ENCODE results near the gene AKAP5. TPM values are rescaled to one million over a fixed set of nuclear protein-coding genes. Genes with fewer than 3 reads are reported as not detected.

Gene AKAP5
- polyA plus RNA-seq, 1 of the 3 experiments (the other 2 are of a cell fraction), result 0.28 TPM

- Histone ChIP-seq H3F3A (replicated peaks; ENCODE audit: insufficient read depth) (peaks cover 8% of the 10 kb centered on the region), H4K20me1 (ENCODE audit: insufficient read depth) (no peaks in the 10 kb centered on the region), H2AFZ (ENCODE audit: low read depth) (peak overlapping the region; percentile 73), H3K9me2 (no peaks in the 10 kb centered on the region), H3K9me3 (no peaks in the 10 kb centered on the region), H3K4me1 (ENCODE audit: control insufficient read depth in 1 of 2, insufficient read depth in 2 of 2, low read depth in 1 of 2, low read length in 1 of 2) (peaks cover 0 to 13% of the 10 kb centered on the region in 2 experiments; a peak in 2 of 4 replicates), H3K27ac (ENCODE audit: low read depth in 2 of 2, low read length in 1 of 2) (peak overlapping the region; percentile 24 to 64; a peak in 2 of 4 replicates), H3K79me2 (ENCODE audit: insufficient read depth) (no peaks in the 10 kb centered on the region), H3K9ac (peak overlapping the region; percentile 38; the same call in 1 of the 2 replicates), H3K4me2 (peak overlapping the region; percentile 85), H3K27me3 (ENCODE audit: insufficient read depth) (no peaks in the 10 kb centered on the region), H3K36me3 (replicated peaks in 1 of 2; ENCODE audit: control insufficient read depth in 1 of 2, insufficient read depth in 2 of 2, low read length in 1 of 2) (peaks cover 0 to 5% of the 10 kb centered on the region in 2 experiments), H3K4me3 (ENCODE audit: low read depth in 2 of 2, low read length in 1 of 2) (peak overlapping the region; percentile 68 to 73)
- ChIA-PET POLR2A (interaction anchor here (1.0 to 1.8 kb wide), 3 partner anchors 36 to 128 kb away, joined by 3 to 6 read pairs (median 3); partner anchors contain the start of gene ZBTB1), CTCF (interaction anchor here (0.6 to 5.5 kb wide), 13 partner anchors 9 to 127 kb away, joined by 3 to 28 read pairs (median 5); partner anchors contain the start of gene HSPA2)
- DNase-seq, result peak; percentile 52
- 15% methylated on average over 15 of the region's 15 CpGs for WGBS (ENCODE audit: low lambda C conversion rate)
- TF ChIP-seq RAD21 (IDR thresholded peaks at IDR 0.05; ENCODE audit: low read length) (no peak), CHD2 (IDR thresholded peaks at IDR 0.05; ENCODE audit: low read length, partially characterized antibody) (no peak), ZBTB33 (IDR thresholded peaks at IDR 0.05; ENCODE audit: borderline replicate concordance, low read depth) (no peak), FOXM1 (IDR thresholded peaks at IDR 0.05; ENCODE audit: low read depth) (no peak), MAX (IDR thresholded peaks at IDR 0.05; ENCODE audit: low read depth) (peak; percentile 66; the same call in 1 of the 2 replicates), CTCF (IDR thresholded peaks at IDR 0.05) (peak; percentile 50), ELF1 (IDR thresholded peaks at IDR 0.05) (no peak), SIN3A (IDR thresholded peaks at IDR 0.05; ENCODE audit: borderline replicate concordance, low read depth, low read length) (0 out of 2 replicates have a peak, but pooled peaks have one; percentile 27)
These were observed 694 bp downstream of the AKAP5 start for GRCh38 chr14:64465831-64466554.

- H3K4me1 ChIP-seq (ENCODE audit: control insufficient read depth in 1 of 2, insufficient read depth in 2 of 2, low read depth in 1 of 2, low read length in 1 of 2), result peaks cover 1 to 13% of the 10 kb centered on the region in 2 experiments; a peak in 2 of 4 replicates
- TF ChIP-seq JUND (IDR thresholded peaks at IDR 0.05) (no peak), RXRA (IDR thresholded peaks at IDR 0.05; ENCODE audit: borderline replicate concordance, low read depth) (no peak)
- H3K27ac ChIP-seq (ENCODE audit: low read depth in 2 of 2, low read length in 1 of 2), result no peak overlapping the region
- H3K9me2 ChIP-seq, result no peaks in the 10 kb centered on the region
- H4K20me1 ChIP-seq (ENCODE audit: insufficient read depth), result no peaks in the 10 kb centered on the region
- ChIA-PET CTCF (interaction anchor here (0.8 to 5.5 kb wide), 4 partner anchors 8 to 123 kb away, joined by 3 to 28 read pairs (median 12); no protein-coding TSS in a partner anchor), POLR2A (interaction anchor here (0.6 to 1.8 kb wide), 2 partner anchors 37 to 1047 kb away, joined by 3 to 6 read pairs; partner anchors contain the start of gene ZBTB1)
- no peak overlapping the region for H2AFZ ChIP-seq (ENCODE audit: low read depth)
- peaks cover 8% of the 10 kb centered on the region for H3F3A ChIP-seq (replicated peaks; ENCODE audit: insufficient read depth)
- no peak overlapping the region for H3K4me3 ChIP-seq (ENCODE audit: low read depth in 2 of 2, low read length in 1 of 2)
- WGBS (ENCODE audit: low lambda C conversion rate), result 92% methylated on average over 3 of the region's 3 CpGs
- H3K36me3 ChIP-seq (replicated peaks in 1 of 2; ENCODE audit: control insufficient read depth in 1 of 2, insufficient read depth in 2 of 2, low read length in 1 of 2), result peaks cover 0 to 5% of the 10 kb centered on the region in 2 experiments
- H3K79me2 ChIP-seq (ENCODE audit: insufficient read depth), result no peaks in the 10 kb centered on the region
- no peak overlapping the region for H3K9ac ChIP-seq
- H3K4me2 ChIP-seq, result no peak overlapping the region
- H3K27me3 ChIP-seq (ENCODE audit: insufficient read depth), result no peaks in the 10 kb centered on the region
- no peak for DNase-seq
- no peaks in the 10 kb centered on the region for H3K9me3 ChIP-seq
These were observed 1.8 kb downstream of the AKAP5 start for GRCh38 chr14:64467101-64467500.
